Cardiac fibroblast (primary cell): Measurements from ENCODE around the gene CGB5.
A peak's percentile ranks its signal among the peaks of the same experiment; 100 is the strongest.
"Not testable (repeated sequence)": the region's sequence is repeated elsewhere in the genome, so short reads cannot be mapped to it uniquely, and the experiment has no call there.

Experiments
- DNase-seq, 2 donors: peaks; one replicate each; pipeline versions ENCODE4 v3.0.0 to v3.0.0-alpha.2; 2010; ENCODE audit warnings: low read depth in 2 of 2
- H3K4me3 ChIP-seq, 2 donors: replicated peaks in 1 of 2; 1 replicate in 1 of 2; 2 replicates in 1 of 2; pipeline ENCODE4 v1.5.1; 2011; ENCODE audit warnings: low read depth in 2 of 2, low read length in 2 of 2, mild to moderate bottlenecking in 2 of 2, moderate library complexity in 1 of 2
- TF ChIP-seq, protein P1 (sequence below): IDR thresholded peaks from one replicate; pipeline ENCODE4 v1.5.1; 2011; ENCODE audit warnings: low read depth, mild to moderate bottlenecking, low read length, inconsistent platforms

Gene CGB5

DNA sequence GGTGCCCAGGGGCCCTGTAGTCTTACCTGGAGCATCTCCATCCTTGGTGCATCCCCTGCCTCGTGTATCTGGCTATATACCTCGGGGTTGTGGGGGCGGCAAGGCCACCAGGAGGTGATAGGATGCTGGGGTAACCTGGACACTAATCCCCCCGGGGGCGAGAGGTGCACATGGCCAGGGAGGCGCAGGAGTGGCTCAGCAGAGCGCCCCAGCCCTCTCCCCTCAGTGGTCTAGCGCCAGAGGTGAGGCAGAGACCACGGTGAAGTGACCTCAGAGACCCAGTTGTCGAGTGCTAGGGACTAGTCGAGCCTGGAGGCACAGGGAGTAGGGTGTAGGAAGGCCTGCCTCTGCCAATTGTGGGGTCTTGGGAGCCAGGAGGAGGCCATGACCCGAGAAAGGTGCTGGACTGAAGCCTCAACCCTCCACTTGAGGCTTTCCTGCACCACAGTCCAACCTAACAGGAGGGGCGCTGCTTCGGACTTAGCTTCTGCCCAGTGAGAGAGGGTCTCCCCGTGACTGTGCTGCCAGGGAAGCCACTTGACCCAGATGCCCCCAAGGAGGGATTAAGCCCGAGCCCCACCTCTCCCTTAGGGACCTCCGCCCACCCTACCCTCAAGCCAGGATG is 26.5 kb upstream of the CGB5 start, which contains the start of gene LHB:
TSS of gene LHB (minus strand) at position 51 of the 625 bp plus-strand sequence. CDS start at position 41, 10 bp downstream.
- no peak for DNase-seq
- peak within 1 kb of the TSS; percentile 33 to 45 for H3K4me3 ChIP-seq
- TF ChIP-seq, protein P1, sequence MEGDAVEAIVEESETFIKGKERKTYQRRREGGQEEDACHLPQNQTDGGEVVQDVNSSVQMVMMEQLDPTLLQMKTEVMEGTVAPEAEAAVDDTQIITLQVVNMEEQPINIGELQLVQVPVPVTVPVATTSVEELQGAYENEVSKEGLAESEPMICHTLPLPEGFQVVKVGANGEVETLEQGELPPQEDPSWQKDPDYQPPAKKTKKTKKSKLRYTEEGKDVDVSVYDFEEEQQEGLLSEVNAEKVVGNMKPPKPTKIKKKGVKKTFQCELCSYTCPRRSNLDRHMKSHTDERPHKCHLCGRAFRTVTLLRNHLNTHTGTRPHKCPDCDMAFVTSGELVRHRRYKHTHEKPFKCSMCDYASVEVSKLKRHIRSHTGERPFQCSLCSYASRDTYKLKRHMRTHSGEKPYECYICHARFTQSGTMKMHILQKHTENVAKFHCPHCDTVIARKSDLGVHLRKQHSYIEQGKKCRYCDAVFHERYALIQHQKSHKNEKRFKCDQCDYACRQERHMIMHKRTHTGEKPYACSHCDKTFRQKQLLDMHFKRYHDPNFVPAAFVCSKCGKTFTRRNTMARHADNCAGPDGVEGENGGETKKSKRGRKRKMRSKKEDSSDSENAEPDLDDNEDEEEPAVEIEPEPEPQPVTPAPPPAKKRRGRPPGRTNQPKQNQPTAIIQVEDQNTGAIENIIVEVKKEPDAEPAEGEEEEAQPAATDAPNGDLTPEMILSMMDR, result no peak

DNA sequence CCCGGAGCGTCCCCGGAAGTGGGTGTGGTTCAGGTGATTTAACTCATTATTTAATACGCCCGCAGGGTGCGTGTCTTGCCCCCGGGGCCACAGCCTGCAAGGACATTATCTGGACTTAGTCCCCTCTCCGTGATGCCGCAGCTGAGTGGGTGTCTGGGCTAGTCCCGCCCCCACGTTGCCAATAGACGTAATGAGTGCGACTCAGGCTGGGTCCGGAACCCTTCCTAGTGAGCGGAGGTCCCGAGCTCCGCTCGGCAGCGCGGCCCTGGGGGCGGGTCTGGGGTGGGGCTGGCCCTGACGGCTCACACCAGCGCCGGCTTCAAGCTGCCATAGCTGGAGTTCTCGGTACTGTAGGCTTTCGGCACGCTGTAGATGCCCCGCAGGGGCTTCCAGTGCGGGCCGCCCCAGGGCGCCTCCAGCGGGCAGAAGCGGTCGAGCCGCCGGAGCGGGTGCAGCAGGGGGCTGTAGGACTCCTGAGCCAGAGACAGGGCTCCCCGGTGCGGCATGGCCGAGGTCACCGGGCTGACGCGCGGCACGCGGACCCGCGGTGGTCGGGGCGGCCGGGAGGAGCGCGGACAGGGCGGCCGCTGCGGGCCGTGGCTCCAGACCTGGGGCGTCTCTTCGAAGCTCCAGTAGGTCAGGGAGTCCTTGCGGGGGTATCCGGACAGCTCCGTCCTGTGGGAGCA is 25.8 kb upstream of the CGB5 start:
- TF ChIP-seq, protein P1, result peak; percentile 65
- peak overlapping the region; percentile 33 to 45 for H3K4me3 ChIP-seq
- DNase-seq, result peak; percentile 41 to 64

DNA sequence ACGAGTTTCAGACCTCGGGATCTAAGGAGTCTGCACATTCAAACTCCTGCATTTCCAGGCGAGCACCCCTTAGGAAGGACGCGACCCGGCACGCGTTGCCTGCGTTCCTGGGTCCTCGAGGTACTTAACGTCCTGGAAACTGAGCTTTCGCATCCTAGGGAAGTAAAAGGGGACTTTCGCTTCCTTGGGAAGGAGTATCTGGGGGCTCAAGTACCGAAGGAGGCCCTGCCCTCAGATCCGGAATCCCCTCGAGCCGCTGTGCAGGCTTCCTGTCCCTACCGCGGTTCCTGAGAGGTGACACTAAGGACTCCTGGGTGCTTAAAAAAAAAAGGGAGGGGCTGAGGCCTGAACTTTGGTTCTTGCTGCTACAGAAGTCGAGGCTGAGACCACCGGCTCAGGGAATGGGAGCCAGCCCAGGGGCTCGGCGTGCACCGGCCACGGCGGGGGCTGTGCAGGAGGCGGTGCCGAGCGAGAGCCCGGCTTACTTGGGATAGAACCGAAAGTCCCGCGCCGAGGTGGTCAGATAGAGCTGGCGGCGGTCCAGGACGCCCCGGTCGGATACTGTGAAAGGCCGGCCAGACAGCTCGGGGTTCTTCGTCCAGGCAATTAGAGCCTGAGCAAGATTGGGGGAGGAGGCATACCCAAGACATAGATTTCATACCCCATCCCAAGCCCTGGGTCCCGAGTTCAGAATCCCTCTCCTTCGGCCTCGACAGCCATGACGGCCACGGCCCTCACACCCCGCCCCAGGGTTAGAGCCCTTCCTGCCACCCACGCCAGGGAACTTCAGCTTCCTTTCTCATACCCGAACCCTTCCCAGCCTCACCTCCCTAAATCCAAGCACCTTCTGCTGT is 25.0 kb upstream of the CGB5 start:
- peak overlapping the region; percentile 22 to 45 for H3K4me3 ChIP-seq
- not testable (repeated sequence) for DNase-seq

DNA sequence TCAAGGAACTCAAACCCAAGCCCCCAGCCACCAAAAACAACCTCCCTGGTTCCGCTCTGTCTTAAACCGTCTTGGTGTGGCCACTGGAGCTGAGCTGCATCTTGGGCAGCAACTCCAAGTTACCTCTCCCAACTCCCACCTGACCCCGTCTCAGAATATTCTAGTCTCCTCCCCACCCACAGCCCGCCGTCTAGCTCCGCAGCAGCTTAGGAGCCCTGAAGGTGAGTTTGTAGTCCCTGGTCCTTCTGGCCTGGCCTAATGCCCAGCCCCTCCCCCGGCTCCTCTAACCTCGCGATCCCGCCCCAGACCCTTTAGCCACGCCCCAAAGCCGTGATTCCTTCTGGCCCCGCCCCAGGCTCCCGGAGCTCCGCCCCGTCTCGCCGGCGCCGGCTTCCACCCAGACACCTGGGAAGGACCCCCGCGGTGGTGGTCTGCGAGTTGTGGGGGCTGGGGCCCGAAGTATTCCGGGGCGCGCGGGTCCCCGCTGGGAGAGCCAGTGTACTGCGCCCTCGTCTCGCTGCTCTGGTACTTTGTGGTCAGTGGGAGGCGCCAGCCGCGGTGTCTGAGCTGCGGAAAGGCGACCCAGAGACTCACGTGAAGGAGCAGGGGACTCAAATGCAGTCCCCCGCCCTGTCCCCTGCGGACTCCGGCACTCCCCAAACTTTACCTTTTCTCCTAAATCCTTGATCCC is 24.3 kb upstream of the CGB5 start:
- DNase-seq, result peak; percentile 28 to 45
- TF ChIP-seq, protein P1, result no peak
- H3K4me3 ChIP-seq, result peak overlapping the region; percentile 38 to 45

DNA sequence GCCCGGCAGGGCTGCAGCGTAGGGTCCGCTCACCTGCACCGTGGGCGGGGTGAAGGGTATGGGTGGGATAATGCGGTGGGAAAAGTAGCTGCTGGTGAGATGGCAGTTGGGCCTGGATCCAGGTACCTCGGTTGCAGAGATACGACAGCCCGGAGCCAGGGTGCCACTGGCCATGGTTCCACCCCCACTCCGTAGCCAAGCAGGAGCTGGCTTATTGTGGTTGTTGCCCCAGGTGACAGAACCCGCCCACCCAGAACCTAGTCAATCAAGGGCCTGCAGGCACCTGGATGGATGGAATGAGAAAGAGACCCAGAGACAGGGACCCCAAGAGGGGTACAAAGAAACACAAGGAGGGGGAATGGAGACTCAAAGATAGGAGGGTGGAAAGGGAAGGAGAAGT is 23.3 kb upstream of the CGB5 start:
- no peak for DNase-seq
- no peak overlapping the region for H3K4me3 ChIP-seq
- TF ChIP-seq, protein P1, result no peak

DNA sequence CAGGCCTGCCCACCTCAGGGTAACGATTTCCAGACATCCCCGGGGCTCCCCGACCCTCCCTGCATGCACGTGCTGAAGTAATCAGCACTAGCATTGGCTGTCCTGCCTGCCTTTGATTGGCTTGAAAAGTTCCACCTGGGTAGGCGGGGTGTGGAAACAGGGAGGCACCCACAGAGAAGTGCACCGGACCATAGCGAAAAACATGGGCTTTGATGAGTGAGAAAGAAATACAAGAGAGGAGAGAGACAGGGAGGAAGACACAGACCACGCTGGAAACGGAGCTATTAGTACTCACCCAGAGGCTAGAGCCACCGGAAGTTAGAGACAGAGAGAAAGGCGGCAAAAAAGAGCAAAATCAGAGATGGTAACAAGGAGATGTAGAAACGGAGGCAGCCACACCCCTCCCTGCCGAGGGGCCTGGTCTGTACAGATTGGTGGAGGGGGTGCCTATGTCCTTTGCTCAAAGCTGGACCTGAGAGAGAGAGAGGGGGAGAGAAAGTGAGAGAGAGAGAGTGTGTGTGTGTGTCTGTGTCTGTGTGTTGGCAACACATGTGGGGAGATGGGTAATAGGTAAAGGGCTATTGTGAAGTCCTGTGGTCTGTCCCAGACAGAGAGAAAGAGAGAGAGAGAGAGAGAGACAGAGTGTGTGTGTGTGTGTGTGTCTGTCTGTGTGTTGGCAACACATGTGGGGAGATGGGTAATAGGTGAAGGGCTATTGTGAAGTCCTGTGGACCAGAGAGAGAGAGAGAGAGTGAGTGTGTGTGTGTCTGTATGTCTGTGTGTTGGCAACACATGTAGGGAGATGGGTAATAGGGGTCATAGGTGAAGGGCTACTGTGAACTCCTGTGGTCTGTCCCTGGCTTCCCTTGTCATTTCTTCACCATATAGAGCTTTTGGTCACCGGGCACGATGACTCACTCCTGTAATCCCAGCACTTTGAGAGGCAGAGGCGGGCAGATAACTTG is 22.4 kb upstream of the CGB5 start:
- TF ChIP-seq, protein P1, result no peak
- no peak overlapping the region for H3K4me3 ChIP-seq
- DNase-seq, result peak; percentile 16 to 44
